Neural cell (in vitro differentiated cells): ENCODE results near the gene PTGR1. TPM values are rescaled to one million over a fixed set of nuclear protein-coding genes. Genes with fewer than 3 reads are reported as not detected.

Source experiments
- H2AFZ ChIP-seq: fragments of 200-600, 300-800 bp; sonication (generic), shearing (Covaris generic); 2 replicates; pipeline ENCODE4 v1.6.0; 2014; ENCODE audit warnings: low read depth, mild to moderate bottlenecking, antibody characterized with exemption, low read length, moderate library complexity
- H3F3A ChIP-seq: fragments of 200-600 bp; shearing (Covaris generic); 2 replicates; pipeline ENCODE4 v1.6.1; 2016; ENCODE audit warnings: mild to moderate bottlenecking, moderate library complexity, mixed read lengths, antibody characterized with exemption, low read length; ENCODE audit not compliant: insufficient read depth, poor library complexity, severe bottlenecking
- H3K27ac ChIP-seq: fragments of 200-600, 300-800 bp; sonication (generic), shearing (Covaris generic); 2 replicates; pipeline ENCODE4 v1.5.1; 2014; ENCODE audit warnings: mild to moderate bottlenecking, low read length, moderate library complexity
- H3K27me3 ChIP-seq: fragments of 300-800, 200-600 bp; sonication (generic), shearing (Covaris generic); 2 replicates; pipeline ENCODE4 v1.6.0; 2014; ENCODE audit warnings: mild to moderate bottlenecking, low read depth, low read length, moderate library complexity; ENCODE audit not compliant: insufficient read depth
- H3K36me3 ChIP-seq: fragments of 300-800, 200-600 bp; sonication (generic), shearing (Covaris generic); 2 replicates; pipeline ENCODE4 v1.5.1; 2014; ENCODE audit warnings: mild to moderate bottlenecking, antibody characterized with exemption, low read length, moderate library complexity; ENCODE audit not compliant: insufficient read depth
- H3K4me2 ChIP-seq: fragments of 300-800, 200-600 bp; sonication (generic), shearing (Covaris generic); 2 replicates; pipeline ENCODE4 v1.6.0; 2014; ENCODE audit warnings: mild to moderate bottlenecking, low read length
- H3K4me3 ChIP-seq: fragments of 300-800, 200-600 bp; sonication (generic), shearing (Covaris generic); 2 replicates; pipeline ENCODE4 v1.5.1; 2014; ENCODE audit warnings: mild to moderate bottlenecking, low read length, moderate library complexity
- H3K79me2 ChIP-seq: fragments of 200-600 bp; shearing (Covaris generic); replicated peaks from 2 replicates; pipeline ENCODE4 v1.6.0; 2014; ENCODE audit warnings: mild to moderate bottlenecking, low read length, moderate library complexity; ENCODE audit not compliant: insufficient read depth
- H3K9ac ChIP-seq: fragments of 300-800, 200-600 bp; sonication (generic), shearing (Covaris generic); 2 replicates; pipeline ENCODE4 v1.6.1; 2016; ENCODE audit warnings: mild to moderate bottlenecking, low read length, mixed read lengths
- H3K9me2 ChIP-seq: fragments of 200-600 bp; shearing (Covaris generic); 2 replicates; pipeline ENCODE4 v1.6.1; 2016; ENCODE audit warnings: mild to moderate bottlenecking, low read length, mixed read lengths; ENCODE audit not compliant: insufficient read depth
- H3K9me3 ChIP-seq: fragments of 200-600, 300-800 bp; sonication (generic), shearing (Covaris generic); 2 replicates; pipeline ENCODE4 v1.6.1; 2016; ENCODE audit warnings: mild to moderate bottlenecking, mixed run types, low read length, moderate library complexity, mixed read lengths
- H4K20me1 ChIP-seq: fragments of 200-600 bp; shearing (Covaris generic); 2 replicates; pipeline ENCODE4 v1.6.1; 2016; ENCODE audit warnings: mild to moderate bottlenecking, mixed run types; ENCODE audit not compliant: insufficient read depth
- CTCF ChIP-seq: fragments of 450-650 bp; IDR thresholded peaks from 2 replicates; pipeline ENCODE4 v1.5.1; 2014; ENCODE audit warnings: antibody characterized with exemption, mild to moderate bottlenecking, moderate library complexity; ENCODE audit not compliant: poor library complexity, severe bottlenecking
- EP300 ChIP-seq: fragments of 450-650 bp; conservative IDR thresholded peaks from 2 replicates; pipeline ENCODE4 v1.6.1; 2014; ENCODE audit warnings: antibody characterized with exemption, mild to moderate bottlenecking, moderate library complexity; ENCODE audit not compliant: poor library complexity, severe bottlenecking
- EZH2 ChIP-seq: fragments of 200-600, 300-800 bp; shearing (Covaris generic), sonication (generic); IDR thresholded peaks from 2 replicates; pipeline ENCODE4 v1.6.1; 2014; ENCODE audit warnings: antibody characterized with exemption, low read length, borderline replicate concordance, mild to moderate bottlenecking; ENCODE audit not compliant: insufficient read depth, poor library complexity, severe bottlenecking
- MXI1 ChIP-seq: fragments of 450-650 bp; conservative IDR thresholded peaks from 2 replicates; pipeline ENCODE4 v1.6.1; 2014; ENCODE audit warnings: antibody characterized with exemption, mild to moderate bottlenecking; ENCODE audit not compliant: poor library complexity, severe bottlenecking
- POLR2AphosphoS5 ChIP-seq: IDR thresholded peaks from 2 replicates; pipeline ENCODE4 v1.6.1; 2012
- RAD21 ChIP-seq: fragments of 450-650 bp; conservative IDR thresholded peaks from 2 replicates; pipeline ENCODE4 v1.6.1; 2014; ENCODE audit warnings: antibody characterized with exemption, mild to moderate bottlenecking, moderate library complexity
- REST ChIP-seq: IDR thresholded peaks from 2 replicates; pipeline ENCODE4 v1.6.1; 2012; ENCODE audit warnings: borderline replicate concordance
- SMC3 ChIP-seq: fragments of 450-650 bp; conservative IDR thresholded peaks from 2 replicates; pipeline ENCODE4 v1.6.1; 2014; ENCODE audit warnings: antibody characterized with exemption, mild to moderate bottlenecking, moderate library complexity; ENCODE audit not compliant: poor library complexity
- TAF1 ChIP-seq: IDR thresholded peaks from 2 replicates; pipeline ENCODE4 v1.6.1; 2012; ENCODE audit warnings: low read depth
- polyA plus RNA-seq: library from polyadenylated mRNA; depleted of rRNA; stranded (reverse); fragments of >200 nt; gene quantifications from 2 replicates; pipeline ENCODE4 v1.2.3, GENCODE V29; 2014

Gene PTGR1
- polyA plus RNA-seq, 1 donor from 2014 or later = 6.6 TPM

DNA sequence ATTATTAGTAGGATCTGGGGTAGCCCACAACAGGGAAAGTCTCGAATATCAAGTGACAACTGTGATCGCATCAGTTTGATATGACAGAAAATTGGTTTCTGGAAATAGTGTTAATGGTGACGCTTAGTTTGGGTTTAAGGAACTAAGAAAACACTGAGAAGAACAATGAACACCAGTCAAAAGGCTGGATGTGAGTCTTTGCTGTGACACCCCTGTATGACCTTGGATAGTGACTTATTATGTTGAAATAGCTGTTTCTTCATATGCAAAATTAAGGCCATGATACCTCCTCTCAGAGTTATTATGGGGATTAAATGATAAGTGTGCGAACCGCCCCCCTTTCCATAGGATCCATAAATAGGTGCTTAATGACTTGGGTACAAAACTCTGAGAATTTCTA lies 32.6 kb upstream of the PTGR1 start:
- Histone ChIP-seq H3K9me3 (no peaks in the 10 kb centered on the region), H3F3A (no peaks in the 10 kb centered on the region), H3K79me2 (peaks cover 42% of the 10 kb centered on the region), H4K20me1 (no peaks in the 10 kb centered on the region), H3K4me2 (peak overlapping the region; percentile 64), H3K36me3 (no peaks in the 10 kb centered on the region), H3K27me3 (no peaks in the 10 kb centered on the region), H3K9me2 (no peaks in the 10 kb centered on the region), H3K27ac (peak overlapping the region; percentile 71), H2AFZ (no peak overlapping the region), H3K4me3 (peak overlapping the region; percentile 95), H3K9ac (peak overlapping the region; percentile 83)
- TF ChIP-seq POLR2AphosphoS5 (no peak), EP300 (no peak), RAD21 (no peak)

DNA sequence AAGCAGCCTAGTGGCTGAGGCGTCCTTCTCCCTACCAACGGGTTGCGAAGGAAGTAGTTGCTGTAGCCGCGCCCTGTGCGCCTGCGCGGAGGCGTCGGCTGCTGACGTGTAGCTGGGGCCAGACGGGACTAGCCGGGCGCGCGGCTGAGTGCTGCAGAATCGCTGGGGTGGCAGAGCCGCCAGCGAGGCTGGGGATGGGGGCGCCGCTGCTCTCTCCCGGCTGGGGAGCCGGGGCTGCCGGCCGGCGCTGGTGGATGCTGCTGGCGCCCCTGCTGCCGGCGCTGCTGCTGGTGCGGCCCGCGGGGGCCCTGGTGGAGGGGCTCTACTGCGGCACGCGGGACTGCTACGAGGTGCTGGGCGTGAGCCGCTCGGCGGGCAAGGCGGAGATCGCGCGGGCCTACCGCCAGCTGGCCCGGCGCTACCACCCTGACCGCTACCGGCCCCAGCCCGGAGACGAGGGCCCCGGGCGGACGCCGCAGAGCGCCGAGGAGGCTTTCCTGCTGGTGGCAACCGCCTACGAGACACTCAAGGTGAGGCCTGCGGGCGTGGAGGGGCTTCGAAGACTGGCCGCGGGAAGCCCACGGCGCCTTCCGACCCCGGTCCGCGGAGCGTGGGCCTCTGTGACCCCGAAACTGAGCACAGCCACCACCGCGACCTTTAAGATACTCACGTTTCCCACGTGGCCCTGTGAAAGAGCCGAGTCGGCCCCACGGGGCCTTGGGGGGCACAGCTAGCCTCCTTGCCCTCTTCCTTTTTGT lies 31.9 kb upstream of the PTGR1 start, which contains the start of gene DNAJC25:
Gene DNAJC25, plus strand, starts transcription at position 121 of the 758 bp plus-strand sequence. Its CDS starts 74 bp downstream, at position 195.
- H3F3A ChIP-seq = no peaks in the 10 kb centered on the region
- H3K4me2 ChIP-seq = peak within 1 kb of the TSS; percentile 81
- peak; percentile 92 for TF ChIP-seq MXI1
- TF ChIP-seq REST = peak; percentile 90
- peak; percentile 93 for TF ChIP-seq TAF1
- TF ChIP-seq CTCF = peak; percentile 30
- TF ChIP-seq EP300 = peak; percentile 72
- peak; percentile 32 for TF ChIP-seq SMC3
- no peak for TF ChIP-seq EZH2
- TF ChIP-seq RAD21 = peak; percentile 50
- TF ChIP-seq POLR2AphosphoS5 = peak; percentile 95
- H3K4me3 ChIP-seq = peak within 1 kb of the TSS; percentile 95
- H3K9me2 ChIP-seq = no peaks in the 10 kb centered on the region
- H3K36me3 ChIP-seq = no peaks in the 10 kb centered on the region
- H3K27ac ChIP-seq = peak within 1 kb of the TSS; percentile 71
- no peaks in the 10 kb centered on the region for H3K27me3 ChIP-seq
- H2AFZ ChIP-seq = peak within 1 kb of the TSS; percentile 59
- H3K79me2 ChIP-seq = peaks cover 35% of the 10 kb centered on the region
- no peaks in the 10 kb centered on the region for H4K20me1 ChIP-seq
- peak within 1 kb of the TSS; percentile 83 for H3K9ac ChIP-seq
- H3K9me3 ChIP-seq = no peaks in the 10 kb centered on the region
